ENCODE measurements around the gene PNMA6A.

GRCh38 chrX:153060095-153060445, 12.2 kb upstream of the PNMA6A start:
- TF ChIP-seq, protein P1, sequence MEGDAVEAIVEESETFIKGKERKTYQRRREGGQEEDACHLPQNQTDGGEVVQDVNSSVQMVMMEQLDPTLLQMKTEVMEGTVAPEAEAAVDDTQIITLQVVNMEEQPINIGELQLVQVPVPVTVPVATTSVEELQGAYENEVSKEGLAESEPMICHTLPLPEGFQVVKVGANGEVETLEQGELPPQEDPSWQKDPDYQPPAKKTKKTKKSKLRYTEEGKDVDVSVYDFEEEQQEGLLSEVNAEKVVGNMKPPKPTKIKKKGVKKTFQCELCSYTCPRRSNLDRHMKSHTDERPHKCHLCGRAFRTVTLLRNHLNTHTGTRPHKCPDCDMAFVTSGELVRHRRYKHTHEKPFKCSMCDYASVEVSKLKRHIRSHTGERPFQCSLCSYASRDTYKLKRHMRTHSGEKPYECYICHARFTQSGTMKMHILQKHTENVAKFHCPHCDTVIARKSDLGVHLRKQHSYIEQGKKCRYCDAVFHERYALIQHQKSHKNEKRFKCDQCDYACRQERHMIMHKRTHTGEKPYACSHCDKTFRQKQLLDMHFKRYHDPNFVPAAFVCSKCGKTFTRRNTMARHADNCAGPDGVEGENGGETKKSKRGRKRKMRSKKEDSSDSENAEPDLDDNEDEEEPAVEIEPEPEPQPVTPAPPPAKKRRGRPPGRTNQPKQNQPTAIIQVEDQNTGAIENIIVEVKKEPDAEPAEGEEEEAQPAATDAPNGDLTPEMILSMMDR (conservative IDR thresholded peaks at IDR 0.05; ENCODE audit: low read length), result no peak
- no peak for TF ChIP-seq EZH2phosphoT487 (IDR thresholded peaks at IDR 0.05; ENCODE audit: borderline replicate concordance, low read depth, low read length)
